ENCODE measurements around the gene LMNA.

GRCh38 chr1:156117414-156118176 lies 3.1 kb downstream of the LMNA start:
- no peak for TF ChIP-seq CTCF (IDR thresholded peaks at IDR 0.05)
- no peak for TF ChIP-seq EP300 (IDR thresholded peaks at IDR 0.05)
- no peak for TF ChIP-seq POLR2A (IDR thresholded peaks at IDR 0.05)
